HAP-1 (cell line): ENCODE measurements around the gene IQCF5.

Source experiments
- DNase-seq, 2 experiments: peaks; one replicate each; pipeline ENCODE4 v3.0.0-alpha.2; 2016 to 2020; ENCODE audit warnings: low spot score in 2 of 2
- H3K27me3 ChIP-seq: fragments of 250-450 bp; sonication (Bioruptor Pico); 2 replicates; pipeline ENCODE4 v1.5.1; 2020; ENCODE audit warnings: low read depth, mild to moderate bottlenecking, moderate library complexity
- H3K36me3 ChIP-seq: fragments of 250-450 bp; sonication (Bioruptor Pico); replicated peaks from 2 replicates; pipeline ENCODE4 v1.5.1; 2020; ENCODE audit warnings: mild to moderate bottlenecking
- H3K4me1 ChIP-seq: fragments of 250-450 bp; sonication (Bioruptor Pico); 2 replicates; pipeline ENCODE4 v1.5.1; 2020; ENCODE audit warnings: mild to moderate bottlenecking
- H3K4me3 ChIP-seq: fragments of 250-450 bp; sonication (Bioruptor Pico); 2 replicates; pipeline ENCODE4 v1.5.1; 2020; ENCODE audit warnings: mild to moderate bottlenecking, moderate library complexity
- H3K9me3 ChIP-seq: fragments of 250-450 bp; sonication (Bioruptor Pico); 2 replicates; pipeline ENCODE4 v1.5.1; 2020; ENCODE audit warnings: mild to moderate bottlenecking, moderate library complexity
- in situ Hi-C: fragments of 300-500 bp; cut with MboI; formaldehyde crosslinking; loops from 3 replicates; pipeline ENCODE4 v1.14.3; 2020; ENCODE audit warnings: low sequenced_read_pairs, inconsistent platforms, mixed read lengths

The IQCF5 gene

DNA sequence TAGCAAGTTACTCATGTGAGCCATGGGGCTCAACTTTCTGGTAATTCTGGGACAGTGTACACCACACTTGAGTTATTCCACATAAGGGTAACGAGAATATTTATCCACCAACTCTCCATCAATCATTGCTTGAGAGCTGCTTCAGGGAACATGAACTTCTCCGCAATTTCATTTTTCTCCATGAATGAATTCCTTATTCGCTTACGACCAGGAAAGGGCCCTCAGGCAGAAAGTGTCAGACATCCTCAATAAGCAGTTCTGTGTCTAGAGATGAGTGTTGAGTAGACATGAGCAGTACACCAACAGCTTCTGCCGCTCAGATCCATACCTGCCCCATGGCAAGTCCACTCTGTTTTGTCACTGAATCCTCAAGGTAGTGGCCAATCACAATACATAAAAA lies 38.8 kb downstream of the IQCF5 start:
- Histone ChIP-seq H3K9me3 (no peaks in the 10 kb centered on the region), H3K36me3 (no peaks in the 10 kb centered on the region), H3K27me3 (no peaks in the 10 kb centered on the region), H3K4me1 (no peaks in the 10 kb centered on the region), H3K4me3 (no peak overlapping the region)
- DNase-seq = no peak
- in situ Hi-C loops = no loop called here

DNA sequence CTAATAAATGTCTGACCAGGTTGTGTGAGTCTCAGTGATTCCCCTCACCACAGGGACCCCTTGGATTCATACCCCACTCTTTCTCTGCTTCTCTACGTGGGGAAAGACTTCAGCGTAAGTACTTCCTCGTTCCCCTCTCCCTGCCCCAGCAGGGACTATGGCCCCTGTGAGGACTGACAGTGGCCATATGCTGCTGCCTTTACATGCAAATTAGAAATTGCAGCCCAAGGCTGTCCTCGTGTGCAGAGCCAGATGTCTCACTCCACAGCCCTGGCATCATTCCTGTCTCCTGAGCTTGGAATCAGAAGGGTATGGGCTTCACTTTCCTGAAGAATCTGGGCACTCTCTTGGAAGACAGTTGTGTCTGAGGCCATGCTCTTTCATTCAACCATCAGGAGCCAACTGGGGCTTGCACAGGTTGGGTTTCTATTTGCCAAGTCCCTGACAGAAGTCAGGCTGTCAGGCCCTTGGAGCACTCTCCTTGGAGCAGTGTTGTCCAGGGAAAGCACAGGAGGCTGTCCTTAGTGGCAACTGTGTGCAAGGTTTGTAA lies 44.5 kb downstream of the IQCF5 start:
- no peak overlapping the region for H3K4me3 ChIP-seq
- no peaks in the 10 kb centered on the region for H3K36me3 ChIP-seq
- no peak for DNase-seq
- H3K27me3 ChIP-seq = no peaks in the 10 kb centered on the region; the same call in 1 of the 2 replicates
- in situ Hi-C loops = no loop called here
- H3K4me1 ChIP-seq = no peaks in the 10 kb centered on the region
- peaks cover 9% of the 10 kb centered on the region; the same call in 1 of the 2 replicates for H3K9me3 ChIP-seq

DNA sequence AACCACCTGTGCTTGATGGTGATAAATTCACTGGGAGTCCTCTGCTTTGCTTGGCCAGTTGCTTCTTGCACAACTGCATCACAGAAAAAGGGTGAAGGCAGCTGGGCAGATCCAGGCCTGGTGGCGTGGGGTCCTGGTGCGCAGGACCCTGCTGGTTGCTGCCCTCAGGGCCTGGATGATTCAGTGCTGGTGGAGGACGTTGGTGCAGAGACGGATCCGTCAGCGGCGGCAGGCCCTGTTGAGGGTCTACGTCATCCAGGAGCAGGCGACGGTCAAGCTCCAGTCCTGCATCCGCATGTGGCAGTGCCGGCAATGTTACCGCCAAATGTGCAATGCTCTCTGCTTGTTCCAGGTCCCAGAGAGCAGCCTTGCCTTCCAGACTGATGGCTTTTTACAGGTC lies 45.1 kb downstream of the IQCF5 start:
- no peak for DNase-seq
- peaks cover 9% of the 10 kb centered on the region; the same call in 1 of the 2 replicates for H3K9me3 ChIP-seq
- no peaks in the 10 kb centered on the region for H3K36me3 ChIP-seq
- no peak overlapping the region for H3K4me3 ChIP-seq
- peaks cover 3% of the 10 kb centered on the region for H3K27me3 ChIP-seq
- in situ Hi-C loops = no loop called here
- H3K4me1 ChIP-seq = no peaks in the 10 kb centered on the region

- H3K9me3 ChIP-seq = peaks cover 9% of the 10 kb centered on the region; the same call in 1 of the 2 replicates
- H3K4me1 ChIP-seq = no peaks in the 10 kb centered on the region
- H3K4me3 ChIP-seq = no peak overlapping the region
- H3K36me3 ChIP-seq = no peaks in the 10 kb centered on the region
- in situ Hi-C loops = no loop called here
- H3K27me3 ChIP-seq = peaks cover 3% of the 10 kb centered on the region
- DNase-seq = no peak
These were observed 47.1 kb downstream of the IQCF5 start for GRCh38 chr3:51828297-51828696.
